MG63 (cell line): ENCODE measurements around the gene MAPRE3. TPM values are rescaled to one million over a fixed set of nuclear protein-coding genes. Genes with fewer than 3 reads are reported as not detected.
"Not testable (repeated sequence)": the region's sequence is repeated elsewhere in the genome, so short reads cannot be mapped to it uniquely, and the experiment has no call there.

Source experiments
- DNase-seq: peaks from one replicate; pipeline ENCODE4 v3.0.0-alpha.2; 2020
- H3K27me3 ChIP-seq: fragments of 250-450 bp; sonication (Bioruptor Pico); 2 replicates; pipeline ENCODE4 v1.5.1; 2020; ENCODE audit warnings: mild to moderate bottlenecking, moderate library complexity
- H3K36me3 ChIP-seq: fragments of 250-450 bp; sonication (Bioruptor Pico); 2 replicates; pipeline ENCODE4 v1.5.1; 2020; ENCODE audit warnings: mild to moderate bottlenecking, moderate library complexity
- H3K4me3 ChIP-seq: fragments of 250-450 bp; sonication (Bioruptor Pico); 2 replicates; pipeline ENCODE4 v1.5.1; 2020; ENCODE audit warnings: mild to moderate bottlenecking, moderate library complexity
- H3K9me3 ChIP-seq: fragments of 250-450 bp; sonication (Bioruptor Pico); 2 replicates; pipeline ENCODE4 v1.5.1; 2020; ENCODE audit warnings: mild to moderate bottlenecking, moderate library complexity
- total RNA-seq: library from RNA; depleted of rRNA; stranded (reverse); fragments of >200 nt; shearing (Covaris generic); gene quantifications from 2 replicates; pipeline ENCODE4 v1.2.3, GENCODE V29; 2014; ENCODE audit warnings: low replicate concordance; rRNA removed

The MAPRE3 gene
- total RNA-seq = 4.8 and 7.9 TPM in 2 replicates

GRCh38 chr2:26970244-26970927 is at the start of gene MAPRE3:
Gene MAPRE3 (plus strand): TSS chr2:26970637. CDS start chr2:27022219, 51,582 bp downstream.
- no peaks in the 10 kb centered on the region for H3K9me3 ChIP-seq
- H3K4me3 ChIP-seq = peak within 1 kb of the TSS; percentile 77
- H3K36me3 ChIP-seq = no peaks in the 10 kb centered on the region; the same call in 1 of the 2 replicates
- peaks cover 5% of the 10 kb centered on the region; the same call in 1 of the 2 replicates for H3K27me3 ChIP-seq
- peak; percentile 79 for DNase-seq

GRCh38 chr2:26921323-26921722 is 49.1 kb upstream of the MAPRE3 start:
- H3K4me3 ChIP-seq = no peak overlapping the region
- H3K9me3 ChIP-seq = no peaks in the 10 kb centered on the region
- H3K36me3 ChIP-seq = no peaks in the 10 kb centered on the region
- no peaks in the 10 kb centered on the region for H3K27me3 ChIP-seq
- DNase-seq = no peak

- peak; percentile 84 for DNase-seq
- Histone ChIP-seq H3K4me3 (no peak overlapping the region), H3K9me3 (no peaks in the 10 kb centered on the region), H3K36me3 (no peaks in the 10 kb centered on the region), H3K27me3 (no peaks in the 10 kb centered on the region)
Measured at GRCh38 chr2:26922405-26923188, 47.8 kb upstream of the MAPRE3 start.

DNA sequence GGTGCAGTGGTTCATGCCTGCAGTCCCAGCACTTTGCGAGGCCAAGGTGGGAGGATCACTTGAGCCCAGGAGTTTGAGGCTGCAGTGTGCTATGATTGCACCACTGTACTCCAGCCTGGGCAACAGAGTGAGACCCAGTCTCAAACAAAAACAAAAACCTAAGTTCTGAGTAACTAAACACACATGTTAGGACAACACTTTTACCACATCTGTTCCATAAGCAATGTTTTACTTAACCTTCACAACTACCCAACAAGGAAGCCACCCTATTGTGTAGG is 47.3 kb upstream of the MAPRE3 start:
- not testable (repeated sequence) for H3K4me3 ChIP-seq, H3K27me3 ChIP-seq, H3K9me3 ChIP-seq, H3K36me3 ChIP-seq, DNase-seq

DNA sequence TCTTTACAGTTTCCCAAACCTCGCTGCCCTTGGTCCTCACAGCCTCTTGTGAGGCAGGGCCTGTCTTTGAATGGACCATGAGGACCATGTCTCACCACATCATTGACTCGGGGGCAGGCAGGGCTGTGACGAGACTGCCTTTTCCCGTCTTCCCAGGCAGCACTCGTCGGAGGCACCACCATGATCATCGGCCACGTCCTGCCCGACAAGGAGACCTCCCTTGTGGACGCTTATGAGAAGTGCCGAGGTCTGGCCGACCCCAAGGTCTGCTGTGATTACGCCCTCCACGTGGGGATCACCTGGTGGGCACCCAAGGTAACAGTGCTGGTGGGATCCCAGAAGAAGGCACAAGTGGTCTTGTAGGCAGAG is 45.7 kb upstream of the MAPRE3 start:
- Histone ChIP-seq H3K9me3 (no peaks in the 10 kb centered on the region), H3K4me3 (no peak overlapping the region), H3K27me3 (no peaks in the 10 kb centered on the region), H3K36me3 (no peaks in the 10 kb centered on the region)
- DNase-seq = no peak

- DNase-seq = no peak
- Histone ChIP-seq H3K9me3 (no peaks in the 10 kb centered on the region), H3K4me3 (no peak overlapping the region), H3K27me3 (no peaks in the 10 kb centered on the region), H3K36me3 (no peaks in the 10 kb centered on the region)
Measured at GRCh38 chr2:26925100-26925791, 45.2 kb upstream of the MAPRE3 start.

DNA sequence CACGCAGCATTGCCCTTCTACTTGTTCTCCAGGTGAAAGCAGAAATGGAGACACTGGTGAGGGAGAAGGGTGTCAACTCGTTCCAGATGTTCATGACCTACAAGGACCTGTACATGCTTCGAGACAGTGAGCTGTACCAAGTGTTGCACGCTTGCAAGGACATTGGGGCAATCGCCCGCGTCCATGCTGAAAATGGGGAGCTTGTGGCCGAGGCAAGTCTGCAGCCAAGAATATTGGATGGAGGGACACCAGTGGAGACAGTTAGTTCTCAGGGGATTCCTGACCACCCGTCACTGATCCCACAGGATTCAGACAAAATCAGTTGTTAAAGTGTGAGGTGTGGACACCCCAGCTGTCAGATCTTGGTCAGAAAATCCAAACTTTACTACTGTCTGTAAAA is 43.2 kb upstream of the MAPRE3 start:
- H3K4me3 ChIP-seq = no peak overlapping the region
- no peaks in the 10 kb centered on the region for H3K27me3 ChIP-seq
- DNase-seq = no peak
- H3K9me3 ChIP-seq = no peaks in the 10 kb centered on the region
- no peaks in the 10 kb centered on the region for H3K36me3 ChIP-seq

- Histone ChIP-seq H3K36me3 (no peaks in the 10 kb centered on the region), H3K9me3 (no peaks in the 10 kb centered on the region), H3K27me3 (no peaks in the 10 kb centered on the region), H3K4me3 (no peak overlapping the region)
- DNase-seq = no peak
Measured at GRCh38 chr2:26932974-26933373, 37.5 kb upstream of the MAPRE3 start.

DNA sequence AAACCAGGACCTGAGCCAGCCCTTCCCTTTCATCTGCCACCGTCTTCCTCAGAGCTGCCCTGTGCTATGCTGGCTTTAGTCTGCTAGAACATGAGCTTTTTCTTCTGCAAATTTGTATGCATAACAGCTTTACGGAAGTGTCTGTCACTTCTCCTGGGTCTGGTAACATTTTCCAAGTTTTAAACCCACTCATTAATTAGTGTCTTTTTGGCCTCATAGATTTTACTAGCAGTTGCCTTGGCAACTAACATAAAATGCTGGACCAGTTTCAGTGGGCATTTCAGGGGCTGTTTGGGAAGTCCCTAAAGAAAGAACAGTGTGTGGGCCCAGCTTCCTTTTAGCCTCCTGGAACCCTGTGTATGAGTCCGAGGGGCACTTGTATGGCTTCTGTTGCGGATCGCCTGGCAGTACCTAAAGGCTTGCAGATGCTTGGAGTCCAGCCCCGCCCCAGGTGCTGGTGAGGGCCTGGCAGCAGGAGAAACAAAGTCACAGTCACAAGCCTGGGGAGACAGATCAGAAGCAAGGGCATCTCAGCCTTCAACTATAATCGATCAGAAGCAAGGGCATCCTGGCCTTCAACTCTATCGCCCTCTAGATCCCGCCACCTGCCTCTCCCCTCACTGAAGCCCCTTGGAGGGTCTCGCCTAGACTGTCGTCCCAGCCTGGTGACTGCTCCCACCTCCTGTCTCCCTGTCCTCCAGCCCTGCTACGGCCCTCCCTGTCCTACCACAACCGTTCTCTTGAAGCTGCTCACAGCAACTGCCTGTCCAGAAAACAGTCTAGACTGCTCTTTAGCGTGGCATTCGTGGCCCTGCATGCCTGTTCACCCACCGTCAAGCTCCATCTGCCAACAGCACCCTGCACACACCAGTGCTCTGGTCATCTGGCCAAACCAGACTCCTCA is 36.8 kb upstream of the MAPRE3 start:
- Histone ChIP-seq H3K4me3 (no peak overlapping the region), H3K27me3 (no peaks in the 10 kb centered on the region), H3K9me3 (no peaks in the 10 kb centered on the region), H3K36me3 (no peaks in the 10 kb centered on the region)
- no peak for DNase-seq

DNA sequence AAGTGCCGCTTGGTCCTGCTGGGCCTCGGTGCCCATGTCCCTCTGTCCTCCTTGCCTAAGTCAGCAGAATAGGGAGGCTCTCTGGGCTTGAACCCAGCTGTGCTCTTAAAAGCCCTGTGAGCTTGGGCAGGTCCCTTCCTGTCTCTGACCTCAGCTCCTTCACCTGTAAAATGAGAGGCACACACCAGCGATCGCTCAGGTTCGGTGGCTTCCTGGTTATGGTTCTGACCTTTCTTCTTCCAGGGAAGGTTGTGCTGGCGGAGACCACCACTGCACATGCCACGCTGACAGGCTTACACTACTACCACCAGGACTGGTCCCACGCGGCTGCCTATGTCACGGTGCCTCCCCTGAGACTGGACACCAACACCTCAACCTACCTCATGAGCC is 36.1 kb upstream of the MAPRE3 start:
- H3K27me3 ChIP-seq = no peaks in the 10 kb centered on the region
- no peak overlapping the region for H3K4me3 ChIP-seq
- no peaks in the 10 kb centered on the region for H3K36me3 ChIP-seq
- no peak for DNase-seq
- no peaks in the 10 kb centered on the region for H3K9me3 ChIP-seq

DNA sequence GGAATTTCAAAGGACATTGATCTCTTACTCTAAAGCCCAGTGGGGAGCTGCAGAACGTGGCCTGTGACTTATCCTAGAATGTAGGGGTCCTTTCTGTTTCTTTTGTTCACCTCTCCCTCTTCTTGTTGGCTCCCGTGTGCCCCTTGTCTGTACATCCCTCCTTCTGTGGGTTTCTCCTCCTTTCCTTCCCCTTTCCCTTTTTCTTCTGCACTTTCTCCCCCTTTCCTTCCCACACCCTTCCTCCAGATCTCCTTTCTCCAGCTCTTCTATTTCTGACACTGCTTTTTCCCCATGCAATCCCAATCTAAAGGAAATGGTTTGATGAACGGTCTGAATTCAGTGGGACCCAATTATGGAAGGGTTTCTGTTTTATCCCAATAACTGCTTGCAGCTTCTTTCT is 35.5 kb upstream of the MAPRE3 start:
- H3K27me3 ChIP-seq = no peaks in the 10 kb centered on the region
- H3K4me3 ChIP-seq = no peak overlapping the region
- H3K9me3 ChIP-seq = no peaks in the 10 kb centered on the region
- no peaks in the 10 kb centered on the region for H3K36me3 ChIP-seq
- no peak for DNase-seq

- DNase-seq = no peak
- Histone ChIP-seq H3K4me3 (no peak overlapping the region), H3K27me3 (no peaks in the 10 kb centered on the region), H3K36me3 (no peaks in the 10 kb centered on the region), H3K9me3 (no peaks in the 10 kb centered on the region)
Measured at GRCh38 chr2:26936855-26937254, 33.6 kb upstream of the MAPRE3 start.

- no peak overlapping the region for H3K4me3 ChIP-seq
Measured at GRCh38 chr2:26938399-26939118, 31.9 kb upstream of the MAPRE3 start.

GRCh38 chr2:26940001-26940400 is 30.4 kb upstream of the MAPRE3 start:
- no peak for DNase-seq
- Histone ChIP-seq H3K9me3 (no peaks in the 10 kb centered on the region), H3K36me3 (no peaks in the 10 kb centered on the region), H3K27me3 (no peaks in the 10 kb centered on the region), H3K4me3 (no peak overlapping the region)

More at GRCh38 chr2:26938399-26939118, 31.9 kb upstream of the MAPRE3 start:
- peak; percentile 89 for DNase-seq
- Histone ChIP-seq H3K27me3 (no peaks in the 10 kb centered on the region), H3K9me3 (no peaks in the 10 kb centered on the region), H3K36me3 (no peaks in the 10 kb centered on the region)

- Histone ChIP-seq H3K4me3 (no peak overlapping the region), H3K9me3 (no peaks in the 10 kb centered on the region), H3K27me3 (no peaks in the 10 kb centered on the region), H3K36me3 (no peaks in the 10 kb centered on the region)
- DNase-seq = peak; percentile 63
Measured at GRCh38 chr2:26941486-26941885, 29.0 kb upstream of the MAPRE3 start.
